ACHN (cell line): ENCODE measurements around the gene INPP5A.
"Not testable (repeated sequence)": the region's sequence is repeated elsewhere in the genome, so short reads cannot be mapped to it uniquely, and the experiment has no call there.

Experiments
- DNase-seq: peaks from one replicate; pipeline ENCODE4 v3.0.0-alpha.2; 2015
- in situ Hi-C: cut with HindIII; loops from 2 replicates; pipeline ENCODE4 v1.10.0; 2017; ENCODE audit warnings: low sequenced_read_pairs, low pct_ligation_motif_present, low pct_unique_long_range_greater_than_20kb

Gene INPP5A

DNA sequence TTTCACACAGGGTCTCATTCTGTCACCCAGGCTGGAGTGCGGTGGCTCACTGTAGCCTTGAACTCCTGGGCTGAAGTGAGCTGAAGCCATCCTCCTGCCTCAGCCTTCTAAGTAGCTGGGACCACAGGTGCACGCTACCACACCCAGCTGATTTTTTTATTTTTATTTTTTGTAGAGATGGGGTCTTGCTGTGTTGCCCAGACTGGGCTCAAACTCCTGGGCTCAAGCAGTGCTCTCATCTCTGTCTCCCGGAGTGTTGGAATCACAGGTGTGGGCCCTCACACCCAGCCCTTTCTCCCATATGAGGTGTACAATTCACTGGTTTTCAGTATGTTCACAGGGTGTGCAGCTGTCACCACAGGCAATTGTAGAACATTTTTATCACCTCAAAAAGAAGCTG, 5.2 kb downstream of the INPP5A start:
- DNase-seq: no peak
- in situ Hi-C loops: no loop called here

- DNase-seq: no peak
- in situ Hi-C loops: no loop called here
Observed at GRCh38 chr10:132543916-132544743, 6.5 kb downstream of the INPP5A start.

- in situ Hi-C loops: no loop called here
- no peak for DNase-seq
Observed at GRCh38 chr10:132544744-132545658, 7.4 kb downstream of the INPP5A start.

GRCh38 chr10:132545659-132546367, 8.2 kb downstream of the INPP5A start:
- in situ Hi-C loops: no loop called here

GRCh38 chr10:132546567-132547420, 9.2 kb downstream of the INPP5A start:
- peak; percentile 80 for DNase-seq
- in situ Hi-C loops: no loop called here

More at GRCh38 chr10:132545659-132546367, 8.2 kb downstream of the INPP5A start:
- no peak for DNase-seq

DNA sequence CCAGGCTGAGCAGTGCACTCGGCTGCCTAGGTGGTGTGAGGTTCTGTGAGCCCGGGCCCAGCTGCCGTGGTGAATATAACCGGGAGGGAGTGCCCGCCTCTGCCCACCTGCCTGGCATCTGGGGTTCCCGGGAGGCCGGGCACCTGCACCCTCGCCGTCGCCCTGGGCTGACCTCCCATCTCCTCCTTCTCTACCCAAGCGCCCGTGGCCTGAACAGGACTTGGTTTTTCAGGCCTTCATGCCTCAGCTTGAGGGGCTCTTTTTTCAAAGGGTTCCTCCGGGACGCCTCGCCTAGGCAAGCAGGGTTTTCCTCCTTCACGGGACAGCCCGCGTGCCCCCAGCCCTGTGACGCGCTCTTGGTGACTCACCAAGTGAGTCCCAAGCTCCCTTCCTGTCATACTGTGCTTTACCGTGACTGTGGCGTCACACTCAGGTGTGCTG, 9.9 kb downstream of the INPP5A start:
- DNase-seq: no peak
- in situ Hi-C loops: no loop called here

- DNase-seq: no peak
- in situ Hi-C loops: no loop called here
Observed at GRCh38 chr10:132548106-132548823, 10.7 kb downstream of the INPP5A start.

- in situ Hi-C loops: no loop called here
- no peak for DNase-seq
Observed at GRCh38 chr10:132548869-132549268, 11.3 kb downstream of the INPP5A start.

DNA sequence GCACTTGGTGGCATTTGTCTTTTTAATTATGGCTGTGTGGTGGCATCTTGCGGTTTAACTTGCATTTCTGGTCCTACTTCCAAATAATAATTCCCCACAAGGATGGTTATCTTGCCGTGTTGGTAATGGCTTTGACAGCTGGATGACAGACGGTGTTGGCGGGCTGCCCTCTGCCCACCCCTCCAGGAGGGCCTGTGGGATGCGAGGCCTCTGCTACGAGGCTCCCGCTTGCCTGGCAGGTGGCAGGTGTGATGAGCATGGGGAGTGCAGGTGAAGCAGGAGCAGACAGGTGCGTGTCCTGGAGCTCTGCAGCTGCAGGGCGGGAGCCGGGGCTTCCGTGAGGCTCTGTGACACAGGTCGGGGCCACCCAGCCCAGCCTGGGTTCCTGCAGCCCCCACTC, 11.8 kb downstream of the INPP5A start:
- in situ Hi-C loops: no loop called here
- no peak for DNase-seq

GRCh38 chr10:132550366-132551092, 12.9 kb downstream of the INPP5A start:
- DNase-seq: no peak
- in situ Hi-C loops: no loop called here

- in situ Hi-C loops: no loop called here
- no peak for DNase-seq
Observed at GRCh38 chr10:132551093-132551807, 13.7 kb downstream of the INPP5A start.

- no peak for DNase-seq
Observed at GRCh38 chr10:132551808-132552130, 14.2 kb downstream of the INPP5A start.

GRCh38 chr10:132552635-132553034, 15.0 kb downstream of the INPP5A start:
- DNase-seq, in situ Hi-C loops: not testable (repeated sequence)

More at GRCh38 chr10:132551808-132552130, 14.2 kb downstream of the INPP5A start:
- in situ Hi-C loops: no loop called here

DNA sequence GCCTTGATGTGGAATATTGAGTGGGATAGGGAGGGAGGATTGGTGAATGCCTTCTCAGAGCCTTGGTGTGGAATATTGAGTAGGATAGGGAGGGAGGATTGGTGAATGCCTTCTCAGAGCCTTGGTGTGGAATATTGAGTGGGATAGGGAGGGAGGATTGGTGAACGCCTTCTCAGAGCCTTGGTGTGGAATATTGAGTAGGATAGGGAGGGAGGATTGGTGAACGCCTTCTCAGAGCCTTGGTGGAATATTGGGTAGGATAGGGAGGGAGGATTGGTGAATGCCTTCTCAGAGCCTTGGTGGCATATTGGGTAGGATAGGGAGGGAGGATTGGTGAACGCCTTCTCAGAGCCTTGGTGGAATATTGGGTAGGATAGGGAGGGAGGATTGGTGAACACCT, 16.0 kb downstream of the INPP5A start:
- in situ Hi-C loops, DNase-seq: not testable (repeated sequence)

- no peak for DNase-seq
- in situ Hi-C loops: no loop called here
Observed at GRCh38 chr10:132554053-132554990, 16.7 kb downstream of the INPP5A start.
